GM12873 (cell line): ENCODE measurements around the gene HOXB4.

ENCODE experiments used
- CTCF ChIP-seq: IDR thresholded peaks from 2 replicates; pipeline ENCODE4 v1.5.1; 2012; ENCODE audit warnings: low read depth, mild to moderate bottlenecking, moderate library complexity, low read length, control low read depth; ENCODE audit not compliant: insufficient read depth; ENCODE audit errors: missing control alignments

The HOXB4 gene

GRCh38 chr17:48609033-48609432, 30.9 kb upstream of the HOXB4 start:
- TF ChIP-seq CTCF: no peak

DNA sequence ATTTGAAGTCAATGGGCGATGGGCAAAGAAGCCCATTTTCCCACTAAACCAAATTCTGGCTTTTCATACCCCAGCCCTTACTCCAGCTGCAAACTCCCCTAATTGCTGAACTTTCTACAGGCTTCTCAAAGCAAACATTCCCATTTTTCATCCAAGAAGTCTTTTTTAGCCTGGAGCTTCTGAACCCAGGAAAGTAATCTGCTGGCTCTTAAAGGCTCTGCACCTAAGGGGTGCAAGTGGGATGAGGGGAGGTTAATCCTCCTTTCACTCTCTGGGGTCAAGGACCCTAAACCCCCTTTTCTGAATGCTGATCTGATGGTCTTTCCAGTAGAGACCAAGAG, 30.3 kb upstream of the HOXB4 start:
- no peak for TF ChIP-seq CTCF

DNA sequence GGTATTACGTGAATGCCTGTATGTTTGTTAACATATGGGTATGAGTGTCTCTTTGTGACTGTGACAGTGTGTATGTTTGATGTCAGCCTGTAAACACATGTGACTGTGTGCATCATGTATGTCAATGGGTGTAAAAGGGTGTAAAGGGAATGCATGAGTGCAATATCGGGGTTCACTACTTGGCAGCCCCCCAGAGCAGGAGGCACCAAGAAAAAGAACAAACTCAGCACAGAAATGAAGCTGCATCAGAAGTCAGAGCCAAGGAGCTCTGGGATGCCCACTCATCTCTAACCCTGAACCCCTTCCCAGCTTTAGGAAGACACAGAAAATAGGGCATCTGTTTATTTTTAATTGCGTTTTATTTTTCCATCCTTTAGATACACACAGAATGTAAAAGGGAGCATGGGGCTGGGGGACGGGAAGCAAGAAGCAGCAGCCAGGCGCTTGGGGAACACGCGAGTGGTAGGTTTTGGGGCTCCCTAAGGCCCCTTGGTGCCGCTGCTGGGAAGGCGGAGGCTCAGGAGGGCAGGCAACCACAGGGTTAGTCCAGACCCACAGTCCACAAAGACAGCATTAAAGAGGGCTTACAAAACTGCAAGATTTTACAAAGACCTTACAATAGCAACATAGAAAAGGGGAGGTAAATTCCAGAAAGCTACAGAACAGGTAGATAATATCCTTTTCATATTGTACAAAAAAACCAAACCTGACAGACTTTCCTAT, 28.9 kb upstream of the HOXB4 start:
- no peak for TF ChIP-seq CTCF

DNA sequence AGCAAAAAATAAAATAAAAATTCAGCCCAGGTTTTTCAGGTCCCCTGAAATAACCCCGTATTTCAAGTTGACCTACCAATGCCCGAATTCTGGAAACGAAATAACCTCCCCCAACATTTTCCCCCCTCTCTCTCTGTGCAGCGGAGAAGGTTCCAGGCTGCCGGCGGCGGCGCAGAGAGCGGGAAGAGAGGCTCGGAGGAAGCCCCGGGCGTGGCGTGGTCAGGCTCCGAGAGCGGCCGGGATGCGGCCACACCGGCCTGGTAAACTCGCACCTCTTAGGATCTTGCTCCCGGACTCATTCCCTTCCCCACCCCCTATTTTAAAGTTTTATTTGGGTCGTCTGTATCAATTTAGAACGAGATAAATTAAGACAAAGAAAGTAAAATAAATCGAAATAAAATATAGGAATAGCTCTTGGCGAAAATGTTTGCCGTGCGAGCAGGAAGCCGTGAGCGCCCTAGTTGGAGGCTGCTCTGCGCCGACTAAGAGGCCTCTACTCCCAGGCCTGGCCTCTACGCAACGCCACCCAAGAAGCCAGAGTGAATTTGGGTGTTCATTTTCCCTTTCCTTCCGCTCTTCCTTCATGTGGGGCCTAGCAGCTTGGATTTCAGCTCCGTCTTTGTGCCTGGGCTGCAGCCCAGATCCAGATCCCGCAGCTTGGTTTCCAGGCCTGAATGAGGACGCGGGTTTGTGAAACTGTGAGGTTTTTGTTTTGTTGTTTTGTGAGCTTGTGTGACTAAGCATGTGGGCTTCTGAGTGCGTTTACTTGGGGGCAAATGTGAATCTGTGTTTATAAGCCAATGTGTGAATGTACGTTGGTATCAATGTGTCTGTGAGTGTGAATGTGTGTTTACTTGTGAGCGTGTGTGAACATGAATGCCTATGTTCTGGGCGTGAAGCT, 28.1 kb upstream of the HOXB4 start:
- no peak for TF ChIP-seq CTCF

- no peak for TF ChIP-seq CTCF
Observed at GRCh38 chr17:48605409-48605919, 27.3 kb upstream of the HOXB4 start.

DNA sequence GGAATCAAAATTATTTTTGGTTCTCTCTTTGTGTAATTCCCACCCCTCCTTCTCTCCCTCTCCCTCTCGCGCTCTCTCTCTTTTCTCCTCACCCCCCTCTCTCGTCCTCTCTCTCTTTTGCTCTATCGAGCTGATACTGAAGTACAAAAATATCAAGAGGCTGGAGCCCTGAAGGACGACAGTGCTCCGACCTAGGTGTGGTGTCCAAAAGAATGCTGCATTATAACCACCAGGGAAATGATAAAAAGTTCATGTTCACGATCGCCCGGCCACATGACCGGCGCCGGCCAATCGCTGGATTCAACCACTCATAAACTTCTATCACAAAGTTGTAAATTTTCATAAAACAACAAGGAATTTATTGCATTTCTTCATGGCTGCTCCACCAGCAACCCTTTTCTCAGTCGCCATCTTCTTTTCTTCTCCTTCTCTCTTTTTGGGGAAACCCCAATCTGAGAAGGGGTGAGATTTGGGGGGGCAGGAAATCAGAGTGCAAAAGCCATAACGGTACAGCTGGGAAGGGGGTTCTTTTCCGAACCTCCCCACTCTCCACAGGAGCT, 26.7 kb upstream of the HOXB4 start, which contains the start of gene HOXB6:
TSS of gene HOXB6 (minus strand) at position 217 of the 560 bp plus-strand sequence. CDS start 6,836 bp downstream, outside the sequence.
- no peak for TF ChIP-seq CTCF
